NCI-H1048 (cell line): ENCODE measurements around the gene PRB2.
"Not testable (repeated sequence)": the region's sequence is repeated elsewhere in the genome, so short reads cannot be mapped to it uniquely, and the experiment has no call there.

Source experiments
- DNase-seq: peaks from one replicate; lab custom pipeline; 2025; lab: John Stamatoyannopoulos, UW

Gene PRB2

DNA sequence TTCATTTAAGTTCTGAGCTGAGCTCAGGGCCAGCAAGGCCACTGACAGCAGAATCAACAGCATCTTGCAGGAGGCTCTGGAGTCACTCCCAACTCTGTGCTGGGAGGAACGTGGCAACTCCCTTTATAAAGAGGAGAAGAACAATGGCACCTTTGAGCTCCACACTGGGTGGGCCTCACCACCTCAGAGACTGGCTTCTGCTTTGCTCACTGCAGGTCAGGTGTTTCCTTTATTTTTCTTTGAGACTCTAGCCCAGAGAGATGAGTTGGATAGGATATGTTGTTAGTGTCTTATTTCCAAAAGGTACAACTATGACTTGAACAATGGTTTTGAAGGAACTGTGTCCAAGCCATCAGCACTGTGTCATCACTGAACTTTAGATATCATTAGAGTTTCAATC is at the start of gene PRB2:
PRB2 (minus strand) TSS at position 101 of the 400 bp plus-strand sequence; CDS start at position 63, 38 bp downstream.
- not testable (repeated sequence) for DNase-seq

- DNase-seq = no peak
Measured at GRCh38 chr12:11437966-11438365, 42.6 kb upstream of the PRB2 start.

GRCh38 chr12:11433664-11434063 is 38.3 kb upstream of the PRB2 start:
- no peak for DNase-seq

GRCh38 chr12:11431486-11431885 is 36.1 kb upstream of the PRB2 start:
- DNase-seq = no peak

DNA sequence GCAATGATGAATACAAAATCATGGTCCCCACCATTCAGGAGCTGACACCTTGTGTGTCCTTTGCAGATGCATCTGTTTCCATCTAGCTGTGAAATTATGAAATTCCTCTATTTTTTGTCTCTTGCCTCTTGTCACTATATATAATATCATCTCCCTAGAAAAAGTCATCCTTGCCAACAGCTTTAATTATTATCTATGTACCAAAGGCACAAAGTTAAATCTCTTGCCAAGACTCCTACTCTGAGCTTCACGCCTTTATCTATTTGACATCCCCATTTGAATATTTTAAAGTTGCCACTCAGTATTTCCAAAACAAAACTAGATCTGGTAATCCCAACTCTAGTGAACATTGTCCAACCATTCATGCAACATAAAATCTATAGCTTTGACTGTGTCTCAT is 32.0 kb upstream of the PRB2 start:
- DNase-seq = no peak

- DNase-seq = no peak
Measured at GRCh38 chr12:11412731-11413130, 17.4 kb upstream of the PRB2 start.

GRCh38 chr12:11408096-11408495 is 12.7 kb upstream of the PRB2 start:
- DNase-seq = no peak

DNA sequence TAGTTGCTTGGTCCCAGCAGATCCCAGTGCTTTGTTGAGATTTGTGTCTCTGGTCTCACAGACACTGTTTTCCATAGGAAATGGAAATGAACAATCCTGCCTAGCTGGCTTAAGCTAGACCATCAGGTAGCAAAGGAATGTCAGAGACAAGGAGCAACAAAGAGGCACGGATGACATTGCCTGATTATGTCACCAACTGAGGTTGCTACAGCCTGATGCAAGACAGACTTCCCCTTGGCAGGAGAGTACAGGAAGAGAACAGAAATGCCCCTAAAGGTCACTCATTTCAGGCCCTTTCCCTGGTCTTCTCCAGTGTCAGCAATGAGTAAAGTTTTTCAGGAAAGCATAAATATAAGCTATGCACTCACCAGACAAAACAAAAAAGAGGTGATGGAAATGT is 2.0 kb upstream of the PRB2 start:
- DNase-seq = no peak

DNA sequence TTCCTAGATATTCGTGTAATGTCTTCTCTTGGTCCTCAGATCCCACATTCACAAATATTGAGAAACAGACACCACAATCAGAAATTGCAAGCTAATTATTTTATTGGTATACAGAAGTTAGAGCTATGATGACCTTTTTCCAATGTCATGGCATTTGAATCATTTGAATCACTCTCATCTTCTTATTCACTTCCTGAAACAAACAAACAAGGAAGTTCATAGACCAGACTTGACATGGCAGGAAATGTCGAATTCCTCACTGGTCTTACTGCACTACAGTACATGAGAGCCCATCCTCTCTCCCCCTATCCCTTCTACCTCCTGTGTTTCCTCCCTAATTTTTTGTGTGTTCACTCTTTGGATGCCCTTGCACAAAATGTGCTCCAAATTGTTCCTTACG is 3.9 kb downstream of the PRB2 start:
- not testable (repeated sequence) for DNase-seq

GRCh38 chr12:11377420-11377819 is 17.9 kb downstream of the PRB2 start:
- not testable (repeated sequence) for DNase-seq

GRCh38 chr12:11361151-11361550 is 34.2 kb downstream of the PRB2 start:
- DNase-seq = no peak

DNA sequence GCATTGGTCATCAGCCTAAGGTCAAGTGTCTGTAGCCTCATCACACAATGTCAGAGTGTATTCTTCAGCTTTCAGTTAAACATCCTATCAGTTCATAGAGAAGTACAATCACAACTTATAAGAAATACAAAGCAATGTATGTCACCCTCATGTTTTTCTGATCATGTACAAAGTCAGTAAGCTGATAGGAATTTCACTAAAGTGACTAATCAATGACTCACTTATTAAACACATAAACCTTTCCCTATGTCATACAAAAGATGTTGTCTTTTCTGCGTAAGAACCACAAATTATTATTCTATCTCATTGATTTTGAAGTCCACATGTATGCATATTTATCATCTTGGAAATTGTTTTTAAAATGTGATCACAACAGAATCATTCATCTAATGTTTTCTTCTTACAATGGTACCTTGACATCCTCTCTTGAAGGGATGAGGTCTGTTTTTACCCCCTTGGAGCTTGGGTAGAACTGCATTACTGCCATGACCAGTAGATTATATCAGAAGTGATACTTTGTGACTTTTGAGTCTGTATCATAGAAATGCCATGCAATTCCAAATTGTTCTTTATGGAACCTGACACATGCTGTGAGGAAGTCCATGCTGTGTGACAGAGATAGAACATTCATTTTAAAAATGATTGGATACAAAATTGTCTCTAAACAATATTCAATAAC is 35.0 kb downstream of the PRB2 start:
- DNase-seq = not testable (repeated sequence)

- not testable (repeated sequence) for DNase-seq
Measured at GRCh38 chr12:11351736-11352135, 43.6 kb downstream of the PRB2 start.

- no peak for DNase-seq
Measured at GRCh38 chr12:11348439-11348838, 46.9 kb downstream of the PRB2 start.

- DNase-seq = no peak
Measured at GRCh38 chr12:11347810-11348209, 47.6 kb downstream of the PRB2 start.

DNA sequence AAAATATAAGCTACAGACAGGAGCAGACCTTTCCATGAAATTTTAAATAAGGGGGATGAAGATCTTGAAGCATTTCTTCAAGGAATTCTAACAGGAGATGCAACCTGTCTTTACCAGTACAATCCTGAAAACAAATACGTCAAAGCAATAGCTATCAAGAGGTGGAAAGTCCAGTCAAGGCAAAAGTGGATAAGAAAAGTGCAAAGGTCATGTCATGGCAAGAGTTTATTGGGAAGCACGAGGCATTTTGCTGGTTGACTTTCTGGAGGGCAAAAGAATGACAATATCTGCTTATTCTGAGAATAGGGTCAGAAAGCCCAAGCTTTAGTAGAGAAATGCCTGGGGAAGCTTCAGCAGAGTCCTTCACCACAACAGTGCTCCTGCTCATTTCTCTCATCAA is 50.9 kb downstream of the PRB2 start:
- no peak for DNase-seq
